K562 (cell line): ENCODE results near the gene GMPR. TPM values are rescaled to one million over a fixed set of nuclear protein-coding genes. Genes with fewer than 3 reads are reported as not detected.
A peak's percentile ranks its signal among the peaks of the same experiment; 100 is the strongest.

Source experiments
- CREBBP ChIP-seq: IDR thresholded peaks from one replicate; pipeline ENCODE4 v1.6.1; 2012; ENCODE audit warnings: low read depth, mild to moderate bottlenecking, control low read depth, inconsistent platforms, low read length
- EP300 ChIP-seq: IDR thresholded peaks from 2 replicates; pipeline ENCODE4 v1.6.1; 2012; ENCODE audit warnings: low read length, improper control_type of control experiment
- FOS ChIP-seq: IDR thresholded peaks from 3 replicates; pipeline ENCODE4 v1.6.1; 2011; ENCODE audit not compliant: insufficient read length; ENCODE audit errors: extremely low read depth
- HMG20A ChIP-seq: fragments of 450-650 bp; formaldehyde crosslinking; conservative IDR thresholded peaks from 2 replicates; pipeline ENCODE4 v1.4.0; 2020; ENCODE audit warnings: mild to moderate bottlenecking, mixed read lengths
- HMG20B ChIP-seq: fragments of 250-450 bp; sonication (Bioruptor Pico); IDR thresholded peaks from 2 replicates; pipeline ENCODE4 v1.5.0; 2021; ENCODE audit warnings: mild to moderate bottlenecking
- POLR2G ChIP-seq: fragments of 200-400 bp; formaldehyde crosslinking; IDR thresholded peaks from 2 replicates; pipeline ENCODE4 v1.6.1; 2017; ENCODE audit warnings: low read depth, mild to moderate bottlenecking, antibody characterized with exemption, low read length, moderate library complexity
- TARDBP ChIP-seq: fragments of 450-650 bp; IDR thresholded peaks from 2 replicates; pipeline ENCODE4 v1.6.1; 2016
- TEAD2 ChIP-seq: fragments of 450-650 bp; IDR thresholded peaks from 2 replicates; pipeline ENCODE4 v1.6.1; 2016; ENCODE audit warnings: missing genetic modification characterization, control low read depth, missing compliant biosample characterization
- XRCC5 ChIP-seq: fragments of 200-400 bp; formaldehyde crosslinking; IDR thresholded peaks from 2 replicates; pipeline ENCODE4 v1.6.1; 2017; ENCODE audit warnings: low read depth, mild to moderate bottlenecking, low read length
- ZNF212 ChIP-seq: fragments of 450-650 bp; formaldehyde crosslinking; IDR thresholded peaks from 2 replicates; pipeline ENCODE4 v1.4.0; 2020; ENCODE audit warnings: mild to moderate bottlenecking
- ZNF274 ChIP-seq: IDR thresholded peaks from 2 replicates; pipeline ENCODE4 v1.6.1; 2011; ENCODE audit warnings: low read depth, mild to moderate bottlenecking, low read length, moderate library complexity, borderline replicate concordance
- ZNF75A ChIP-seq: fragments of 450-650 bp; formaldehyde crosslinking; IDR thresholded peaks from 2 replicates; pipeline ENCODE4 v1.4.0; 2020; ENCODE audit warnings: mild to moderate bottlenecking
- polyA plus RNA-seq, 8 experiments: library from polyadenylated mRNA; depleted of rRNA in 4 of 8; stranded (reverse) in 5 of 8; unstranded in 3 of 8; fragments of >200 nt; fragmentation: Nextera tagmentation in 2 of 8; fragmentation: Illumina TruSeq in 1 of 8; extraction: Ambion mirVana in 2 of 8; extraction: Trizol in 1 of 8; gene quantifications; 2 replicates each; pipeline versions ENCODE4 v1.2.1 to v1.2.3, GENCODE V29; 2011 to 2014; ENCODE audit warnings: inconsistent platforms in 1 of 8, missing spikeins in 1 of 8
- total RNA-seq, 7 experiments: library from RNA; depleted of rRNA in 6 of 7; stranded (reverse); fragments of >200 nt in 6 of 7; fragmentation: Illumina TruSeq in 2 of 7; extraction: Trizol in 2 of 7; gene quantifications; 2 replicates each; pipeline versions ENCODE4 v1.2.1 to v1.2.3, GENCODE V29; 2011 to 2021; ENCODE audit warnings: low replicate concordance in 1 of 7
- TF ChIP-seq, protein P1 (sequence below): fragments of 450-650 bp; IDR thresholded peaks from 2 replicates; pipeline ENCODE4 v1.6.1; 2016; ENCODE audit warnings: mild to moderate bottlenecking, moderate library complexity
- TF ChIP-seq, protein P2 (sequence below), 2 experiments: IDR thresholded peaks; 2 replicates each; pipeline ENCODE4 v1.6.1; 2012; ENCODE audit warnings: improper control_type of control experiment in 2 of 2, low read depth in 2 of 2, low read length in 2 of 2, borderline replicate concordance in 1 of 2

Gene GMPR
- total and polyA plus RNA-seq, 9 of the 15 experiments (the other 6 are each of a cell fraction or from before 2014, with no cell fraction given): 34.6 to 83.7 (median 49.8) TPM

DNA sequence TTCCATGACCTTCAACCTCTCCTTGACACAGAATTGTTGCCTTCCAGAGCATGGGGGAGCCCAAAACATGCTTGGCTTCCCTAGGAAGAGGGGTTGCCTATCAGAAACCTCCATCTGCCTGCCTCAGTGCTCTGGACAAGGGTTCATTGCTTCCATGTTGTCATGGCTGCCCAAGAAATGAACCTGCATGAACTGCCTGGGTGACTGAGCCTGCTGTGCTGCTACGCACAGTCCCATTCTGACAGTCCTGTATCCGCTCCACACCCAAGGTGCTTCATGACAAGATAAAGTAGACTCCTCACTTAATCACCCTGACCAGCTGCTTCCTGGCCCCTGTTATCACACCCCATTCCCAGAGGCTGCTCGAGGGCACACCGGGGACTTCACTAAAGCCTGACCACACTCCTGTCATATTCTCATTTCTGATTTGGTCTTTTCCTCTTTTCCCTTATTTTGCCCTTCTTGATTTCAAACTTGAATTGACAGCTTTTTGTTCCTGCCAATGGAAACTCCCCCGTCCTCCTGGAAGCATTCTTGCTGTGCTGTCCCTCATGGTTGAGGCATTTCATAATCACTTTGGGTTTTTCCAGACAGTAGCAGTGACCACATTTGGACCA is 31.9 kb downstream of the GMPR start (continued):
- TF ChIP-seq TEAD2 (no peak), HMG20A (CRISPR knock-in tag) (no peak), CREBBP (no peak), FOS (no peak), POLR2G (no peak), TARDBP (peak; percentile 93), ZNF212 (CRISPR knock-in tag) (no peak), XRCC5 (peak; percentile 50; the same call in 1 of the 2 replicates), HMG20B (CRISPR knock-in tag) (no peak), EP300 (peak; percentile 98), ZNF75A (CRISPR knock-in tag) (no peak), ZNF274 (peak; percentile 49; the same call in 1 of the 2 replicates)
- TF ChIP-seq, protein P1, sequence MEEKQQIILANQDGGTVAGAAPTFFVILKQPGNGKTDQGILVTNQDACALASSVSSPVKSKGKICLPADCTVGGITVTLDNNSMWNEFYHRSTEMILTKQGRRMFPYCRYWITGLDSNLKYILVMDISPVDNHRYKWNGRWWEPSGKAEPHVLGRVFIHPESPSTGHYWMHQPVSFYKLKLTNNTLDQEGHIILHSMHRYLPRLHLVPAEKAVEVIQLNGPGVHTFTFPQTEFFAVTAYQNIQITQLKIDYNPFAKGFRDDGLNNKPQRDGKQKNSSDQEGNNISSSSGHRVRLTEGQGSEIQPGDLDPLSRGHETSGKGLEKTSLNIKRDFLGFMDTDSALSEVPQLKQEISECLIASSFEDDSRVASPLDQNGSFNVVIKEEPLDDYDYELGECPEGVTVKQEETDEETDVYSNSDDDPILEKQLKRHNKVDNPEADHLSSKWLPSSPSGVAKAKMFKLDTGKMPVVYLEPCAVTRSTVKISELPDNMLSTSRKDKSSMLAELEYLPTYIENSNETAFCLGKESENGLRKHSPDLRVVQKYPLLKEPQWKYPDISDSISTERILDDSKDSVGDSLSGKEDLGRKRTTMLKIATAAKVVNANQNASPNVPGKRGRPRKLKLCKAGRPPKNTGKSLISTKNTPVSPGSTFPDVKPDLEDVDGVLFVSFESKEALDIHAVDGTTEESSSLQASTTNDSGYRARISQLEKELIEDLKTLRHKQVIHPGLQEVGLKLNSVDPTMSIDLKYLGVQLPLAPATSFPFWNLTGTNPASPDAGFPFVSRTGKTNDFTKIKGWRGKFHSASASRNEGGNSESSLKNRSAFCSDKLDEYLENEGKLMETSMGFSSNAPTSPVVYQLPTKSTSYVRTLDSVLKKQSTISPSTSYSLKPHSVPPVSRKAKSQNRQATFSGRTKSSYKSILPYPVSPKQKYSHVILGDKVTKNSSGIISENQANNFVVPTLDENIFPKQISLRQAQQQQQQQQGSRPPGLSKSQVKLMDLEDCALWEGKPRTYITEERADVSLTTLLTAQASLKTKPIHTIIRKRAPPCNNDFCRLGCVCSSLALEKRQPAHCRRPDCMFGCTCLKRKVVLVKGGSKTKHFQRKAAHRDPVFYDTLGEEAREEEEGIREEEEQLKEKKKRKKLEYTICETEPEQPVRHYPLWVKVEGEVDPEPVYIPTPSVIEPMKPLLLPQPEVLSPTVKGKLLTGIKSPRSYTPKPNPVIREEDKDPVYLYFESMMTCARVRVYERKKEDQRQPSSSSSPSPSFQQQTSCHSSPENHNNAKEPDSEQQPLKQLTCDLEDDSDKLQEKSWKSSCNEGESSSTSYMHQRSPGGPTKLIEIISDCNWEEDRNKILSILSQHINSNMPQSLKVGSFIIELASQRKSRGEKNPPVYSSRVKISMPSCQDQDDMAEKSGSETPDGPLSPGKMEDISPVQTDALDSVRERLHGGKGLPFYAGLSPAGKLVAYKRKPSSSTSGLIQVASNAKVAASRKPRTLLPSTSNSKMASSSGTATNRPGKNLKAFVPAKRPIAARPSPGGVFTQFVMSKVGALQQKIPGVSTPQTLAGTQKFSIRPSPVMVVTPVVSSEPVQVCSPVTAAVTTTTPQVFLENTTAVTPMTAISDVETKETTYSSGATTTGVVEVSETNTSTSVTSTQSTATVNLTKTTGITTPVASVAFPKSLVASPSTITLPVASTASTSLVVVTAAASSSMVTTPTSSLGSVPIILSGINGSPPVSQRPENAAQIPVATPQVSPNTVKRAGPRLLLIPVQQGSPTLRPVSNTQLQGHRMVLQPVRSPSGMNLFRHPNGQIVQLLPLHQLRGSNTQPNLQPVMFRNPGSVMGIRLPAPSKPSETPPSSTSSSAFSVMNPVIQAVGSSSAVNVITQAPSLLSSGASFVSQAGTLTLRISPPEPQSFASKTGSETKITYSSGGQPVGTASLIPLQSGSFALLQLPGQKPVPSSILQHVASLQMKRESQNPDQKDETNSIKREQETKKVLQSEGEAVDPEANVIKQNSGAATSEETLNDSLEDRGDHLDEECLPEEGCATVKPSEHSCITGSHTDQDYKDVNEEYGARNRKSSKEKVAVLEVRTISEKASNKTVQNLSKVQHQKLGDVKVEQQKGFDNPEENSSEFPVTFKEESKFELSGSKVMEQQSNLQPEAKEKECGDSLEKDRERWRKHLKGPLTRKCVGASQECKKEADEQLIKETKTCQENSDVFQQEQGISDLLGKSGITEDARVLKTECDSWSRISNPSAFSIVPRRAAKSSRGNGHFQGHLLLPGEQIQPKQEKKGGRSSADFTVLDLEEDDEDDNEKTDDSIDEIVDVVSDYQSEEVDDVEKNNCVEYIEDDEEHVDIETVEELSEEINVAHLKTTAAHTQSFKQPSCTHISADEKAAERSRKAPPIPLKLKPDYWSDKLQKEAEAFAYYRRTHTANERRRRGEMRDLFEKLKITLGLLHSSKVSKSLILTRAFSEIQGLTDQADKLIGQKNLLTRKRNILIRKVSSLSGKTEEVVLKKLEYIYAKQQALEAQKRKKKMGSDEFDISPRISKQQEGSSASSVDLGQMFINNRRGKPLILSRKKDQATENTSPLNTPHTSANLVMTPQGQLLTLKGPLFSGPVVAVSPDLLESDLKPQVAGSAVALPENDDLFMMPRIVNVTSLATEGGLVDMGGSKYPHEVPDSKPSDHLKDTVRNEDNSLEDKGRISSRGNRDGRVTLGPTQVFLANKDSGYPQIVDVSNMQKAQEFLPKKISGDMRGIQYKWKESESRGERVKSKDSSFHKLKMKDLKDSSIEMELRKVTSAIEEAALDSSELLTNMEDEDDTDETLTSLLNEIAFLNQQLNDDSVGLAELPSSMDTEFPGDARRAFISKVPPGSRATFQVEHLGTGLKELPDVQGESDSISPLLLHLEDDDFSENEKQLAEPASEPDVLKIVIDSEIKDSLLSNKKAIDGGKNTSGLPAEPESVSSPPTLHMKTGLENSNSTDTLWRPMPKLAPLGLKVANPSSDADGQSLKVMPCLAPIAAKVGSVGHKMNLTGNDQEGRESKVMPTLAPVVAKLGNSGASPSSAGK: peak; percentile 72
- TF ChIP-seq, protein P2, sequence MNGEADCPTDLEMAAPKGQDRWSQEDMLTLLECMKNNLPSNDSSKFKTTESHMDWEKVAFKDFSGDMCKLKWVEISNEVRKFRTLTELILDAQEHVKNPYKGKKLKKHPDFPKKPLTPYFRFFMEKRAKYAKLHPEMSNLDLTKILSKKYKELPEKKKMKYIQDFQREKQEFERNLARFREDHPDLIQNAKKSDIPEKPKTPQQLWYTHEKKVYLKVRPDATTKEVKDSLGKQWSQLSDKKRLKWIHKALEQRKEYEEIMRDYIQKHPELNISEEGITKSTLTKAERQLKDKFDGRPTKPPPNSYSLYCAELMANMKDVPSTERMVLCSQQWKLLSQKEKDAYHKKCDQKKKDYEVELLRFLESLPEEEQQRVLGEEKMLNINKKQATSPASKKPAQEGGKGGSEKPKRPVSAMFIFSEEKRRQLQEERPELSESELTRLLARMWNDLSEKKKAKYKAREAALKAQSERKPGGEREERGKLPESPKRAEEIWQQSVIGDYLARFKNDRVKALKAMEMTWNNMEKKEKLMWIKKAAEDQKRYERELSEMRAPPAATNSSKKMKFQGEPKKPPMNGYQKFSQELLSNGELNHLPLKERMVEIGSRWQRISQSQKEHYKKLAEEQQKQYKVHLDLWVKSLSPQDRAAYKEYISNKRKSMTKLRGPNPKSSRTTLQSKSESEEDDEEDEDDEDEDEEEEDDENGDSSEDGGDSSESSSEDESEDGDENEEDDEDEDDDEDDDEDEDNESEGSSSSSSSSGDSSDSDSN (IDR thresholded peaks at IDR 0.05; ENCODE audit: borderline replicate concordance in 1 of 2, low read depth in 2 of 2, low read length in 2 of 2): peak in 1 of 2 experiments; percentile 22; a peak in 1 of 4 replicates
